ENCODE results near the gene PSMG1.
"Not testable (repeated sequence)": the region's sequence is repeated elsewhere in the genome, so short reads cannot be mapped to it uniquely, and the experiment has no call there.

PSMG1 gene

DNA sequence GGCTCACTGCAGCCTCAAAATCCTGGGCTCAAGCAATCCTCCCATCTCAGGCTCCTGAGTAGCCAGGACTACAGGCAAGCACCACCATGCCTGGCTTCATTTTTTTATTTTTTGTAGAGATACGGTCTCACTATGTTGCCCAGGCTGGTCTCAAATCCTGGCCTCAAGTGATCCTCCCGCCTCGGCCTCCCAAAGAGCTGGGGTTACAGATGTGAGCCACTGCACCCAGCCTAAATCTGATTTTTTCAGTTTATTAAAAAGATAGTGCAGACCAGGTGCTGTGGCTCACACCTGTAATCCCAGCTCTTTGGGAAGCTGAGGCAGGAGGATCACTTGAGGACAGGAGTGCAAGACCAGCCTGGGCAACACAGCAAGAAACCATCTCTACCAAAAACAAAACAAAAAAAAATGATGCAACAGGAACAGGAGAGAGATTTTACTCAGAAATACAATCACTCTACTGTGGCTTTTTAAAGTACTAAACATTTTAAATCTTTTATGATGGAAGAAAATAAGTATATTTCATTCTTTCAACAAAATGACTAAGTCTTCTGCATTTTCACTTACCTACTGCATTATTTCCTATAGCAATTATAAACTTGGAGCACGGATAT, 1.9 kb downstream of the PSMG1 start:
- Mint-ChIP-seq H3K9me3 (no peaks in the 10 kb centered on the region), H3K36me3 (ENCODE audit: low read depth) (peaks cover 26% of the 10 kb centered on the region), H3K27ac (peak overlapping the region; percentile 27), H3K4me1 (ENCODE audit: low read depth) (peaks cover 43% of the 10 kb centered on the region), H3K27me3 (ENCODE audit: low read depth) (no peaks in the 10 kb centered on the region), H3K4me3 (peak overlapping the region; percentile 98)

DNA sequence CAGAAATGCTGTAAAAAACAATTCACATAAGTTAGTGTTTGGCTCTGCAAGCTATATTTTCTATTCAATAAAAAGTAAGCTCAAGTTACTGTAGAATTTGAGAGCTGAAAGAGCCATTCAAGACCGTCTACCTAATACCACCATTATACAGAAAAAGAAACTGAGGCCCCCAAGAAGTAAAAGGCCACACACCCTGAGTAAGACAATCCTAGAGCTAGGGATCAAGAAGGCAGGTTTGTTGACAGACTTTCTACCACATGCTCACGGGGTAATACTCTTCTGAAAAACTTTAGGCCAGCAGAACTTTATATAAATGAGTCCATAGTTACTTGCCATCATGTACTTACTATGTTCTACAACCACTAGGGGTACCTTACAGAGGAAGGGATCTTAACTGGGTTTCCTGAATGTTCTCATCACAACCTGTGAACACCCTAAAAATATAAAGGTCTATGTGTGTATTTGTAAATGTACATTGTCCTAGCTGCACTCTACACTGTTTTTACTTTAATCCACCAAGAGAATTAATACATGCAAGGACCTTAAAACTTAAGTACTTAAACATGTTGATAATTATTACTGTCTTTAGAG, 2.7 kb downstream of the PSMG1 start:
- Mint-ChIP-seq H3K36me3 (ENCODE audit: low read depth) (peaks cover 33% of the 10 kb centered on the region), H3K27ac (peak overlapping the region; percentile 14), H3K27me3 (ENCODE audit: low read depth) (no peaks in the 10 kb centered on the region), H3K4me1 (ENCODE audit: low read depth) (peaks cover 45% of the 10 kb centered on the region), H3K9me3 (no peaks in the 10 kb centered on the region), H3K4me3 (no peak overlapping the region)

DNA sequence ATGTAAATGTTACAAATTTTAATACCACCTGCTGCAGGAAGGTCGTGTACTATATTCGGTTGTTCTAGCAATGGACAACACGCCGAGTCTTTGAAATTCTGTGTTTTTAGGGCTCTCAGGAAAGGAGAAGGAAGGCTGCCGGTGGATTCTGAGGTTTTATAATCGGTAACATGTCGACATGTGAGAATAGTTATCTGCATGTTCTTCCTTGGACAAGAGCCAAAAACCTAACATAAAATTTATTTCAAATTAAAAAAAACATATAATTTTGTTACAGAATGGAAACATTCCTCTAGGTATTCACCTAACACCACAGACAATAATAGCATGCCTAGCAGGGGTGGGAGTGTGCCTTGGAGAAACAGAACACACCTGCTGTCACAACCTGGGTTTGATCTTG, 4.8 kb downstream of the PSMG1 start:
- Mint-ChIP-seq H3K4me3 (no peak overlapping the region), H3K9me3 (no peaks in the 10 kb centered on the region), H3K27me3 (ENCODE audit: low read depth) (no peaks in the 10 kb centered on the region), H3K27ac (no peak overlapping the region), H3K4me1 (ENCODE audit: low read depth) (peaks cover 36% of the 10 kb centered on the region), H3K36me3 (ENCODE audit: low read depth) (peaks cover 40% of the 10 kb centered on the region)

DNA sequence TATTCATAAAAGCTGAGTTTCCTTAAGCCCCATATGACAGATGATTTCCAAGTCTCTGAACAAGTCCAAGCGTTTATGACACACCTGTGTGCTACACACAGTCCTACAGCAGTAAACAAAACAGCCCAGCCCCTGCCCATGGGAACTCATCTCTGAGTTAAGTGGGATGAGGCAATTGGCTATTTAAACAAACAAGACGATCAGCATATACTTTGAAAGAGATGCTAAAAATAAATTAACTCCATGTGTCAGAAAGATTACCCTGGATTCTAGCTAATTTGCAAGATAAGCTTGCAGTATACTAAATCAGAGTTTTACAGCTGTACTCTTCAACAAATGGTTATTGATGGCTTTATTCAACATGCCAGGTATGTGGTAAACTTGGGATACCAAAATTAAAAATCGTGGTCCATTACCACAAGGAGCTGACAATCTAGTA, 7.0 kb downstream of the PSMG1 start:
- Mint-ChIP-seq H3K36me3 (ENCODE audit: low read depth) (peaks cover 48% of the 10 kb centered on the region), H3K4me1 (ENCODE audit: low read depth) (peaks cover 22% of the 10 kb centered on the region), H3K9me3 (no peaks in the 10 kb centered on the region), H3K27ac (no peak overlapping the region), H3K27me3 (ENCODE audit: low read depth) (no peaks in the 10 kb centered on the region), H3K4me3 (no peak overlapping the region)

DNA sequence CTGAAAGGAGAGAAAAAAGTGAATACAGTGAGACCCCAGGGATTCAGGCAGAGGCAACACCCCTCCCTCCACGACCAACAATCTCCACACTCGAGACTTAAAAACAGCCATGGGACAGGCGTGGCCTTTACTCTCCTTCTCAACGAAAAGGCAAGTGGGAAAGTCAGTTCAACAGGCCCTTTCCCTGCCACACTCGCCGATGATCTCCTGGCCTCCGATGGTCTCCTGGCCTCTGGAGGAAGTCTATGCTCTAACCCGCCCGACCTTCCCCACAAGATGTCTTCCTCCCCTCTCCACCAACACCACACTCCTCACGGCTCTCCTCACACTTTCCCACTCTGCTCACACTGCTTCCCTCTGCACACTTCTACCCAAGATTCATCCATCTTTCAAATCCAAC, 7.6 kb downstream of the PSMG1 start:
- H3K27me3 Mint-ChIP-seq (ENCODE audit: low read depth) = no peaks in the 10 kb centered on the region
- peaks cover 19% of the 10 kb centered on the region for H3K4me1 Mint-ChIP-seq (ENCODE audit: low read depth)
- no peaks in the 10 kb centered on the region for H3K9me3 Mint-ChIP-seq
- no peak overlapping the region for H3K27ac Mint-ChIP-seq
- H3K4me3 Mint-ChIP-seq = no peak overlapping the region
- peaks cover 50% of the 10 kb centered on the region for H3K36me3 Mint-ChIP-seq (ENCODE audit: low read depth)

DNA sequence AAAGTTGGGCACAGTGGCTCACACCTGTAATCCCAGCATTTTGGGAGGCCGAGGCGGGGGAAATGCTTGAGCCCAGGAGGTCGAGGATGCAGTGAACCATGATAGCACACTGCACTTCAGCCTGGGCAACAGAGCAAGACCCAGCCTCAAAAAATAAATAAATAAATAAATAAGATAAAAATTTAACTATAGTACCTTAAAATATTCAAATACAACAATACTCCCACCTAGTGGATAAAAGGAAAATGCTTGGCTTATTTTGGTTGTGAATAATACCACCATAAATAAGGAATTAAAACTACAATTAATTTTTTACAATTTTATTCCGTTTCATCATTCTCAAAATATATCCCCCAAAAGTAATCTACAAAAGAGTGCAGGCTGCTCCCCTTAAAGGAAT, 8.1 kb downstream of the PSMG1 start:
- H3K4me3 Mint-ChIP-seq = no peak overlapping the region
- H3K27me3 Mint-ChIP-seq (ENCODE audit: low read depth) = no peaks in the 10 kb centered on the region
- H3K4me1 Mint-ChIP-seq (ENCODE audit: low read depth) = peaks cover 14% of the 10 kb centered on the region
- H3K36me3 Mint-ChIP-seq (ENCODE audit: low read depth) = peaks cover 50% of the 10 kb centered on the region
- H3K9me3 Mint-ChIP-seq = no peaks in the 10 kb centered on the region
- no peak overlapping the region for H3K27ac Mint-ChIP-seq

DNA sequence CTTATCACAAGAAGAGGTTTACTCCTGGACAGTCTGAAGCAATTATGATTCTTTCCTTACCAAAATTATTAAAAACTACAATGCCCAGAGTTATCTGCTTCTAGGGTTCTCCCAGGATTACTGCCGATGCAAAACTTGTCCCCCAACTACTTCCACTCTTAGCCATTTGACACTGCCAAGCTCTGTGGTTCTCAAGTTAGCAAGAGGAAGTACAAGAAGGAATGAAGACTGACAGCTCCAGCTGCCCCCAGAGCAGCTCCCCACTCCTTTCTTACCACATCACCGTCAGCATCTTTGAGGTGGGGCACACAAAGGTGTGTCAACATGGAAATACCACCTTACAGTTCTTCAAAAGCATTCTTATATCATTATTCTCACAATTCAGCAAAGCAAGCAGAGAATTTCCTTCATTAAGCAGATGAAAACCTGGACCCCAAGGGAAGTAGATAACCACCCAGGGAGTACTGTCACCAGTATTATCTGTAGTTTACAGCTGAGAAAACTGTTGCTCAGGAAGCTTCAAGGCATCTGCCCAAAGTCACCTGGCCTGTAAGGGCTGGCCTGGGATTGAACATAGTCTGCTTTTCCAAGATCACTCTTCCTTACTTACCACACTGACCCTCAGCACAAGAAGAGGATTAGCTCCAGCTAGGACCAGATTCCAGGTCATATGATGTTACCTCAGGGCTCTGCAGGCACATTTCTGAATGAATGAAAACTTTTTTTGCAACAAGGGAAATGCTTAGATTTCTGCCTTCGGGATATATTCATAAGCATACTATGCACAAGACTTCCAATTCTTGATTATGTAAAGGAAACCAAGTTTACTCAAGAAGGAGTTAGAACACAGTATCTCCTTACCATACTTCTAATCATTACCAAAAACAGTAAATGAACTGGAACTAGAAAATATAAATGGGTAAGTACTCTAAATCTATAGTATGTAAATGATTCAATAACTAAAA, 9.3 kb downstream of the PSMG1 start:
- Mint-ChIP-seq H3K27me3 (ENCODE audit: low read depth) (no peaks in the 10 kb centered on the region), H3K4me3 (no peak overlapping the region), H3K36me3 (ENCODE audit: low read depth) (peaks cover 46% of the 10 kb centered on the region), H3K9me3 (no peaks in the 10 kb centered on the region), H3K27ac (no peak overlapping the region), H3K4me1 (ENCODE audit: low read depth) (peaks cover 7% of the 10 kb centered on the region)

DNA sequence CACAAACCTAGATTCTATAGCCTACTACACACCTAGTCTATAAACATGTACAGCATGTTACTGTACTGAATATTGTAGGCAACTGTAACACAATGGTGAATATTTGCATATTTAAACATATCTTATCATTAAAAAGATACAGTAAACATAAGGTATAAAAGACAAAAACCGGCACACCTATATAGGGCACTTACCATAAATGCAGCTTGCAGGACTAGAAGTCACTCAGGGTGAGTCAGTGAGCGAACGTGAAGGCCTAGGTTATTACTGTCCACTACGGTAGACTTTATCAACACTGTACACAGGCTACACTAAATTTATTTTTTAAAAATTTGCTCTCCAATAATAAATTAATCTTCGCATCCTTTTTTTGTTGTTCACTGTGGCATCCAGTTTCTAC, 13.3 kb downstream of the PSMG1 start:
- H3K9me3 Mint-ChIP-seq = peaks cover 3% of the 10 kb centered on the region

DNA sequence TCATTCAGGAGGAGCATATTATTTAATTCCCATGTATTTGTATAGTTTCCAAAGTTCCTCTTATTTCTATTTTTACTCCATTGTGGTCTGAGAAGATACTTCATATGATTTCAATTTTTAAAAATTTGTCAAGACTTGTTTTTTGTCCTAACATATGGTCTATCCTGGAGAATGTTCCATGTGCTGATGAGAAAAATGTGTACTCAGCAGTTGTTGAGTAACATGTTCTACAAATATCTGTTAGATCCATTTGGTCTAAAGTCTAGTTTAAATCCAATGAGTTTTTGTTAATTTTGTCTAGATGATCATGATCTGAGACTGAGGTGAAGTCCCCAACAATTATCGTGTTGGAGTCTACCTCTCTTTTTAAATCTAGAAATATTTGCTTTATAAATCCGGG, 14.5 kb downstream of the PSMG1 start:
- Mint-ChIP-seq H3K27ac (no peak overlapping the region), H3K4me3 (no peak overlapping the region), H3K36me3 (ENCODE audit: low read depth) (peaks cover 26% of the 10 kb centered on the region), H3K9me3 (peaks cover 12% of the 10 kb centered on the region), H3K4me1 (ENCODE audit: low read depth) (no peaks in the 10 kb centered on the region), H3K27me3 (ENCODE audit: low read depth) (peaks cover 3% of the 10 kb centered on the region)

More for the DNA sequence above, 13.3 kb downstream of the PSMG1 start:
- Mint-ChIP-seq H3K4me1 (ENCODE audit: low read depth) (no peaks in the 10 kb centered on the region), H3K27me3 (ENCODE audit: low read depth) (no peaks in the 10 kb centered on the region), H3K36me3 (ENCODE audit: low read depth) (peaks cover 31% of the 10 kb centered on the region), H3K27ac (no peak overlapping the region), H3K4me3 (no peak overlapping the region)

DNA sequence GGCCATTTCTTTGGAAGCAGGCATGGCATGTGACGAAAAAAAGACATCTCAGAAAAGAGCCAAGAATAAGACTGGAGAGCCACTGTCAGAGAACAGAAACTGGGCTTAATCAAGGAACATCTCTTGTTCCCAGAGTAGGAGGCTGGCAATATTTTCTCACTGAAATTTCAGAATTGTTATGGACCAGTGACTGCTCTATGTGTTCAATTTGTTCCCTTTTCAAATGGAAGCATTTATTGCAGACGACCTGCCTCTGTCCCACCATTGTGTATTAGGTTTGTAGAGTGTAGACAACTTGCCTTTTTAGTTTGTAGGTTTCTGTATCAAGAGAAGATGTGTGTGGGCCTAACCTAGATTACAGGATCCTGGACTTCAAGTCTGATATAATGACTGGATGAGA, 18.7 kb downstream of the PSMG1 start:
- Mint-ChIP-seq H3K4me3 (no peak overlapping the region), H3K4me1 (ENCODE audit: low read depth) (no peaks in the 10 kb centered on the region), H3K36me3 (ENCODE audit: low read depth) (peaks cover 3% of the 10 kb centered on the region), H3K27ac (no peak overlapping the region), H3K27me3 (ENCODE audit: low read depth) (peaks cover 3% of the 10 kb centered on the region), H3K9me3 (peaks cover 17% of the 10 kb centered on the region)

DNA sequence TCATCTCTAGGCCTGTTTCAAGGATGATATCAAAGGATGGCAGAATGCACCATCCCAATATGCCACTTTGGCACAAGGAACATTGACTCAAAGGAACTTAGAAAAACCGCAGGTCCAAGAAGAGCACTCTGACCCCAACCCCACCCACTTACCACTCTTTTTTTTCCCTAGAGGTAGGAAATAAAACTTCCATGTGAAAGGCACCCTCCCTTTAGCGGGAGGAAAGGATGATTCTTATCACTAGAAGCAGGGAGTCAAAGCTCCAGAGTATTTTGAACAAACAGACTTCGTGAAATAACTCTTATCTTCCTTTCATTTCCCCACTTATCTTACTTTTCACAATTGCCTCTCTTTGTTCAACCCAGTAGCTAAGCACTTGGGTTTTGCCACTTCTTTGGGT, 22.2 kb downstream of the PSMG1 start:
- Mint-ChIP-seq H3K27ac (no peak overlapping the region), H3K4me1 (ENCODE audit: low read depth) (no peaks in the 10 kb centered on the region), H3K27me3 (ENCODE audit: low read depth) (peaks cover 3% of the 10 kb centered on the region), H3K36me3 (ENCODE audit: low read depth) (no peaks in the 10 kb centered on the region), H3K9me3 (peaks cover 17% of the 10 kb centered on the region), H3K4me3 (no peak overlapping the region)

DNA sequence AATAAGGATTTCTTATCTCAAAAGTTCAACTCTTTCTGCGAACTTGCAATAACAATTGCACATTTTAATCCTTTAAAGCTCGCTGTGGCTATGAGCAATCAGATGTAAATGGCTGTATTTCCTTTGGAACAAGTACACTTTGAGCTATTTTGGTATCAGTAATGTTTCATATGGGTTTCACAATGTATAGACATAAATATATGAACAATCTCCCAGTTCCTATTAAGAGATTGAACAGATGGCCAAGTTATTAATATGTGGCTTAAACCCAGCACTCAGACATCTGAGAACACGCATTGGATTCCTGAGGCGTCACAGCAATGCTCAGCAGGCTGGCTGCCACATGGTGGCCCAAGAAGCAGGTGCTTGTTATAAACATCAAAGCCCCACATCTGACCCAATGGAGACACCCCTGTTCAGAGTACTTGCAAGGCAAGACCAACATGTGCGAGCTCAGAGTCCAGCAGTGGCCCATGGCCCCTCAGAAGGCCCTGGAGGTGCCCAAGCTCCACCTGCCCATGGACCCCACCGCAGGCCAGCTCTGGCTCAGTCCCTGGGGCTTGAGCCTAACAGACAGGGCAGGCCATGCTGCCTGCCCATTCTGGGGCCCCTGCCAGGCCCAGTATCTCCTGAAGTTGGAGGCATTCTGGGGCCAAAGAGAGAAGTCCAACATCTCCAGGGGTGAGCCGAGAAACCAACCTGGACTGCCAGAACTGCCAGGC, 23.7 kb downstream of the PSMG1 start:
- peaks cover 10% of the 10 kb centered on the region for H3K9me3 Mint-ChIP-seq
- H3K4me3 Mint-ChIP-seq = no peak overlapping the region
- peaks cover under 1% of the 10 kb centered on the region for H3K27me3 Mint-ChIP-seq (ENCODE audit: low read depth)
- H3K27ac Mint-ChIP-seq = no peak overlapping the region
- H3K4me1 Mint-ChIP-seq (ENCODE audit: low read depth) = no peaks in the 10 kb centered on the region
- H3K36me3 Mint-ChIP-seq (ENCODE audit: low read depth) = no peaks in the 10 kb centered on the region

DNA sequence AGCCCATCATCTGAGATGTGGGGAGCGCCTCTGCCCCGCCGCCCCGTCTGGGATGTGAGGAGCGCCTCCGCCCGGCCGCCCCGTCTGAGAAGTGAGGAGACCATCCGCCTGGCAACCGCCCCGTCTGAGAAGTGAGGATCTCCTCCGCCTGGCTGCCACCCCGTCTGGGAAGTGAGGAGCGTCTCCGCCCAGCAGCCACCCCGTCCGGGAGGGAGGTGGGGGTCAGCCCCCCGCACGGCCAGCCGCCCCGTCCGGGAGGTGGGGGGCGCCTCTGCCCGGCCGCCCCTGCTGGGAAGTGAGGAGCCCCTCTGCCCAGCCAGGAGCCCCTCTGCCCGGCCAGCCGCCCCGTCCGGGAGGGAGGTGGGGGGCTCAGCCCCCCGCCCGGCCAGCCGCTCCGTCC, 26.0 kb downstream of the PSMG1 start:
- not testable (repeated sequence) for H3K36me3 Mint-ChIP-seq (ENCODE audit: low read depth); H3K27ac Mint-ChIP-seq; H3K4me3 Mint-ChIP-seq; H3K27me3 Mint-ChIP-seq (ENCODE audit: low read depth); H3K9me3 Mint-ChIP-seq; H3K4me1 Mint-ChIP-seq (ENCODE audit: low read depth)

DNA sequence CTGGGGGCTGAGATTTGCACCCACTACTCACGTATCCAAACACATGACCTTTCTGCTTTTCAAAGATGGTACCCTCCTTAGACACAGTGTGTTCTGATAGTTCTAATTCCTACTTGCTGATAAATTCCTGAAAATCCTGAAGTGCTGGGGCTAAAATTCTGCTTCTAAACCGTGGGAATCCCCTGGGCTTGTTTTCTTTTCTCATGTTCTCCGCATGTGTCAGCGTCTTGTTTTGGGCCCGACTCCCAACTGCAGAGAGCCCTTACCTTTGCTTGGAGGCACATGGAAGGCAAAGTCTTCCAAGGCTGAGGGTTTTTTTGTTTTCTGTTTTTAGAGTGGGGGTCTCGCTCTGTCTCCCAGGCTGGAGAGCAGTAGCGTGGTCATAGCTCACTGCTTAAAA, 27.2 kb downstream of the PSMG1 start:
- peaks cover under 1% of the 10 kb centered on the region for H3K27me3 Mint-ChIP-seq (ENCODE audit: low read depth)
- no peaks in the 10 kb centered on the region for H3K9me3 Mint-ChIP-seq
- no peaks in the 10 kb centered on the region for H3K4me1 Mint-ChIP-seq (ENCODE audit: low read depth)
- H3K36me3 Mint-ChIP-seq (ENCODE audit: low read depth) = no peaks in the 10 kb centered on the region
- H3K4me3 Mint-ChIP-seq = no peak overlapping the region
- no peak overlapping the region for H3K27ac Mint-ChIP-seq

All from T-helper 1 cell treated with Interleukin-12 subunit alpha and Interleukin-12 subunit beta and Interleukin-4 antibody, amounts not matched to agents 30 μg/mL and 1 μg/mL, for 36 hours (primary cell).